Coronary artery (tissue), 2 donors: ENCODE results near the gene PRDM12.

Experiments
- DNase-seq: peaks from one replicate; pipeline ENCODE4 v3.0.0-alpha.2; 2017; ENCODE audit warnings: low spot score
- H3K27ac ChIP-seq, 2 donors: fragments of 200-600 bp; sonication (generic); one replicate each; pipeline ENCODE4 v1.5.1; 2016 to 2019
- H3K4me3 ChIP-seq: fragments of 200-600 bp; sonication (generic); 2 replicates; pipeline ENCODE4 v1.5.1; 2016; ENCODE audit warnings: mild to moderate bottlenecking, moderate library complexity
- TF ChIP-seq, protein P1 (sequence below): fragments of 200-600 bp; sonication (generic); IDR thresholded peaks from one replicate; pipeline ENCODE4 v1.5.1; 2019; ENCODE audit warnings: antibody characterized with exemption

PRDM12 gene

DNA sequence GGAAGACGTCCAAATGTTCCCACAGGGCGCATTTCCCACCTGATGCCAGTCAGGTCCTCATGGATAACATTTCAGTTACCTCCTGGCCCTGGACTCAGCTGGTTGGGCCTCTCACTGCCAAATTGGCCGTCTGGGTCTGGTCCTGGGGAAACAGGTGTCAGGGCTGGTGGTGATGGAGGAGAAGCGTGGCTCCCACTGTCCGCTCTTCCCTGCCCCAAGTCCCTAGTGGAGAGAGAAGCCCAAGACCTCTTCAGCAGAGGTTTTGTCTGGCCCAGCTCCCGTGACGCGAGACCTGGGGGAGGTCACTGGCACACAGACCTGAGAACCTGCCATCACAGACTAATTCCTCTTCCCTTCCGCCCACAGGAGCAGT is 27.8 kb upstream of the PRDM12 start:
- TF ChIP-seq, protein P1, sequence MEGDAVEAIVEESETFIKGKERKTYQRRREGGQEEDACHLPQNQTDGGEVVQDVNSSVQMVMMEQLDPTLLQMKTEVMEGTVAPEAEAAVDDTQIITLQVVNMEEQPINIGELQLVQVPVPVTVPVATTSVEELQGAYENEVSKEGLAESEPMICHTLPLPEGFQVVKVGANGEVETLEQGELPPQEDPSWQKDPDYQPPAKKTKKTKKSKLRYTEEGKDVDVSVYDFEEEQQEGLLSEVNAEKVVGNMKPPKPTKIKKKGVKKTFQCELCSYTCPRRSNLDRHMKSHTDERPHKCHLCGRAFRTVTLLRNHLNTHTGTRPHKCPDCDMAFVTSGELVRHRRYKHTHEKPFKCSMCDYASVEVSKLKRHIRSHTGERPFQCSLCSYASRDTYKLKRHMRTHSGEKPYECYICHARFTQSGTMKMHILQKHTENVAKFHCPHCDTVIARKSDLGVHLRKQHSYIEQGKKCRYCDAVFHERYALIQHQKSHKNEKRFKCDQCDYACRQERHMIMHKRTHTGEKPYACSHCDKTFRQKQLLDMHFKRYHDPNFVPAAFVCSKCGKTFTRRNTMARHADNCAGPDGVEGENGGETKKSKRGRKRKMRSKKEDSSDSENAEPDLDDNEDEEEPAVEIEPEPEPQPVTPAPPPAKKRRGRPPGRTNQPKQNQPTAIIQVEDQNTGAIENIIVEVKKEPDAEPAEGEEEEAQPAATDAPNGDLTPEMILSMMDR: no peak
- DNase-seq: no peak
- H3K27ac ChIP-seq: no peak overlapping the region
- no peak overlapping the region for H3K4me3 ChIP-seq

DNA sequence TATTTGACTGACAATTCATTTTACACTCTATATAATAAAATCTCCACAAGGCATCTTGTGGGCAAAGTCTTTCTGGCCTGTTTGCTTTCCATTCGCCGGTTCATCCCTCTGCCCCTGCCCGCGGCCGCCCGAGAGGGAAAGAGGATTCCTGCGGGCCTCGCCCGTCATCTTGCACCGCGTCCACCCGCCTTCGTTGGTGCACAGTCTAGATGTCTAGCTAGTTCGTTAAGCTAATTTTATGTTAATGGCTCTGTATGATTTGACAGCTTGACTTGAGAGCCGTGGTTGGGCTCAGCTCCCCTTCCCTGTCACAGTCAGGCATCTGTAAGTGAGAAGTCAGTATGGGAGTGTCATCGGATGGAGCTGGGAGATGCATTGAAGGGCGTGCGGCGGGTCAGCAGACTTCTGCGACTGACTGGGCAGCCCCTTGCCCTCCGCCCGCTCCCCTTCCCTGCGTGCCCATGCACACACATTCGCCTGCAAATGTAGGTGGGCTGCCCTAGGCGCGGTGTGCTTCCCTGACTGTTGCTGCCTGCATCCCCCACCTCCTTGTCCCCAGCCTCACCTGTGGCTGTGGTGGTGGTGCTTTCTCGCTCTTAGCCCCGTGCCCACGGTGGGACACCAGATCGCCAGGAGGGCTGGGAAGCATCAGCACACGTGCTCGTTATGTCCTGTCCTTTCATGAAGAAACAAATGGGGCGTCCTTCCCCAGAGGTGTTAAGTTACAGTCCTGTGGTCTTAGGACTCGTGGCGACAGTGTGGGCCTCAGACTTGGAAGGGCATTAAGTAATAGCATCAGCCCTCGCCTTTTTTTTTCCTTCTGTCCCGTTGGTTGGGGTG is 25.9 kb upstream of the PRDM12 start:
- TF ChIP-seq, protein P1: no peak
- no peak for DNase-seq
- no peak overlapping the region for H3K27ac ChIP-seq
- no peak overlapping the region for H3K4me3 ChIP-seq

DNA sequence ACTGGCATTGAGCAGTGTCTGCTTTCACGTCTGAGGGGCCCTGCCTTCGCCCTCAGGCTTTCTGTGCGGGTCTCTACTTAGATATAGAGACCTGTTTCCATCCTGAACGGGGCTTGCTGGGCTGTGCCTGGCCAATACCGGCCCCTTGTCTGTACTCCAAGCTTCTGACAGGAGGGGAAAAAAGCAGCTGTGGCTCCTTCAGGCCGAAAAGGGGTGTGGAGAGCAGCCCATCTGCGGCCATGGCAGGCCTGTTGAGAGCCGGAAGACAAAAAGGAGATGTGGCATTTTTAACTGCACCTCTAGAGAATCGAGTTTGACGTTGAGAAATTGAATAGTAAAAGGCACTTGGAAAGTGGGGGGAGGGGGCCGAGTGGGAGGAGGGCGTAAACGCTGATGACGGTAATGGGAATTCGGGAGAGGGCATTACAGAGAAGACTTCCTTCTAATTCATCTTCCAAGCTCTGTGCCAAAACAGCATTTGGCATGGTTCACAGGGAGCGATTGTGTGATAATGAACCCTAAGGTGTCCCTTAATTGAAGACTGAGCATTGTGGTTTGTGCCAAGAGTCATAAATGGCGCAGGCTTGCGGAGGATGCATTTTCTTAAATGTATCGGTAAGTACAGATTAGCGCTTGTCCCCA is 25.1 kb upstream of the PRDM12 start:
- no peak for DNase-seq
- Histone ChIP-seq H3K27ac (no peak overlapping the region), H3K4me3 (no peak overlapping the region)
- TF ChIP-seq, protein P1: no peak

DNA sequence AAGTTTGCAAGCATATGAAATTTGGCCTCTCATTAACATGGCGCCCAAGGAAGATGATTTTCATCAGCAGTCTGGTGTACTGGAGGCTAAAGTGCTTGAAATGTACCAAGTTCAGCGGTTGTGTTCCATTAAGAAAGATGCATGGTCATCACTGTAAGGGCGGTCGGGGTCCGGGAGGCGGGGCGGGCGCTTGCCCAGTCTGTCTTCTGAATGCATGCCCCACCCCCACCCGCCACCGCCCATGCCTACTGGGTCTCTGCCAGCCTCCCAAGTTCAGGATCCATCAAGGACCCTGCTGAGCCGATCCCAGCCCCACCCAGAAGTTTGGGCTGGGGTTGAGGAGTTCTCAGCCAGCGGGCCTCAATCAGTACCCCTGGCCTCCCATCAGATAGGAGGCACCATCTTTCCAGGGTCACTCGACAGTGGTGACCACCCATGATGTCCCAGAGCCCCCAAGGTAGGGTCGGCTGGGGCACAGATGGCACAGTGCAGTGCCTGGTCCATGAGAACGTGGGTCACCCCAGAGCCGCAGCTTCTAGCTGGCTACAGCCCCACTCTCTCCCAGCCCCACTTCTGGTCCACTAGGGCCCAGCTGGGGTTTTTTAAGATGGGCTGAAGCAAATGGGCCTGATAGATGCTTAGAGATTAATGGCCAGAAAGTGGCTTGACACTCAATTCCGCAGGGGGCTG is 24.4 kb upstream of the PRDM12 start:
- TF ChIP-seq, protein P1: no peak
- Histone ChIP-seq H3K4me3 (no peak overlapping the region), H3K27ac (no peak overlapping the region)
- no peak for DNase-seq

DNA sequence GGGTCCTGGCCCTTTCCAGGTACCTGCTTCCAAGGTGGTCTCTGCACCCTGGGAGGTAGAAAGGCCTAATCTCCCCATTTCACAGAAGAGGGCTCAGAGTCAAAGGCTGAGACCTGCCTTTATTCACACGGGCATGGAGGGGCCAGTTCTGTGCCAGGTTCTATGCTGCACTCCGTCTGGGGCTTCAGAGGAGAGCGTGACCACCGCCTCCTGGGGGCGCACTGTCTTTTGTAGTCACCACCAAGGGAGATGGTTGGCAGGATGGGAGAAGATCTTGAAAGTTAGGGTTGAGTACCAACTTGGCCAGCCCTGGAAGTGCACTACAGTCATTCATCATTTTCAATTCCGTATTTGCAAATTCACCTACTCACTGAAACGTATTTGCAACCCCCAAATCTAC is 23.7 kb upstream of the PRDM12 start:
- no peak for DNase-seq
- H3K27ac ChIP-seq: no peak overlapping the region
- TF ChIP-seq, protein P1: no peak
- H3K4me3 ChIP-seq: no peak overlapping the region

DNA sequence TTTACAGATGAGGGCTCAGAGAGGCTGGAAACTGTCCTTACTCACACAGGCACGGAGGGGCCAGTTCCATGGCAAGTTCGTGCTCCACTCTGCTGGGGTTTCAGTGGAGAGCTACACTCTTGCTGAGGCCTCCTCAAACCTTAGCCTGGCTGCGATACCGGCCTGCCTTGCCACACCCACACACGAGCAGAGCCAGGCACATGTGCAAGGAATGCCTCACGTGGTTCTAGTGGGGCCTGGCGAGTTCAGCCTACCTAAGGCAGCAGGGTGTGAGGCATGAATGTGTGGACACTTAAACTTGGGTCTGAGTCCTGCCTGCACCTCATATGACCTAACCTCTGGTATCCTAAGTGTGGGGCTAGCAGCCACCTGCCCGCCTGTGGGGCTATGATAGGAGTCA is 21.5 kb upstream of the PRDM12 start:
- Histone ChIP-seq H3K4me3 (no peak overlapping the region), H3K27ac (no peak overlapping the region)
- DNase-seq: no peak
- TF ChIP-seq, protein P1: no peak
